Measurements from ENCODE around the gene NALF2.
A peak's percentile ranks its signal among the peaks of the same experiment; 100 is the strongest.

Gene NALF2

GRCh38 chrX:69503782-69504625, at the start of gene NALF2:
Gene NALF2 (plus strand): TSS chrX:69504326. CDS start chrX:69505283, 957 bp downstream.
- DNase-seq: peak; percentile 92

GRCh38 chrX:69457756-69458155, 46.4 kb upstream of the NALF2 start:
- no peak for DNase-seq

DNA sequence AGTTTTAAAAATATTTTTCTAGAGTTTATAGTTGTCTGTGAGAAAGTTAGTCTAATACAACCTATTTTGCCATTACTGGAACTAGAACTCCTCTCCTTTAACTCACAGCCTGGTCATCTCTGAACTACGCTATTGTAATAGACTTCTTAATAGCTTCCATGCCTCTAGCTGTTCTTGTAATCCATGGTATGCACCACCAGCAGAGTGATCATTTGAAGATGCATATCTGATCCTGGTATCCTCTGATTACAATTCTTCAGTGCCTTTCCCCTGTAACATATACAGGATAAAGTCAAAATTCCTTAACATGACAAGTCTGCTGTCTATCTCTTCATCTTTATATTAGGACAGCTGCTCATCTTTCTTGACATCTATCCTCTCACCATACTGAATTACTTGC, 37.6 kb upstream of the NALF2 start:
- no peak for DNase-seq

DNA sequence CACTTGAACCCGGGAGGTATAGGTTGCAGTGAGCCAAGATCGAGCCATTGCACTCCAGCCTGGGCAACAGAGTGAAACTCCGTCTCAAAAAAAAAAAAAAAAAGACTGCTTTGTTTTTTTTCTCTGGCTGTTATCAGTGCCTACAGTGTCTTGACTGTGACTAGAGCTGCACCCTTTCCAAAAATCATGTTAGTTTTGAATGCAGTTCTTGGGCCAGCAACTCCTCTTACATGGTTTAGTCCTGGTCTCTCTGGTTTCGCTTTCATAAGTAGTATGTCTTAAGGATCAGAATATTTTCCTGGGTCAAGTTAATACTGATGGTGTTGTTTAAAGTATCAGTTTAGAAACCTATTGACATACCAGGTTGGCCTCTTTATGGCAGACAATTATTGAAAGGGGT, 34.2 kb upstream of the NALF2 start:
- no peak for DNase-seq

- DNase-seq: peak; percentile 11
Observed at GRCh38 chrX:69489625-69490024, 14.5 kb upstream of the NALF2 start.

GRCh38 chrX:69493193-69493592, 10.9 kb upstream of the NALF2 start:
- peak; percentile 76 for DNase-seq

DNA sequence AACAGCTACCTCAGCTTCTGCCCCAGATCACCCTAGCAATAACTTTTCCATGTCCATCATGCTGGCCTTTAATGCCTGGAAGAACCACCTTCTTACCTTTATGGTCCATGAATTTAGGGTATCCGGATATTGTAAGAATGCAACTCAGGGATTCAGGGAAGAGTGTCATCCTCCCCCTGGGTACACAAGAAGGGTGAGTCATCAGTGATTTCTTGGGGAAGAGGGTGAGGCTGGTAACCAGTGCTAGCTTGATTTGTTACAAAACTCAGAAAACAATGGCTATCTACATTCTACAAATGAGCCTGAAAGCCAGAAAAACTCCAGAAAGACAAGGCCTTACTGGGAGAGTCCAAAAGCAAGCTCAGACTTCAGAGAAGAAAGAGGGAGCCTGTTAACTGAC, 10.4 kb upstream of the NALF2 start:
- no peak for DNase-seq

- no peak for DNase-seq
Observed at GRCh38 chrX:69496183-69496582, 7.9 kb upstream of the NALF2 start.

- DNase-seq: peak; percentile 70
Observed at GRCh38 chrX:69501429-69501828, 2.7 kb upstream of the NALF2 start.

DNA sequence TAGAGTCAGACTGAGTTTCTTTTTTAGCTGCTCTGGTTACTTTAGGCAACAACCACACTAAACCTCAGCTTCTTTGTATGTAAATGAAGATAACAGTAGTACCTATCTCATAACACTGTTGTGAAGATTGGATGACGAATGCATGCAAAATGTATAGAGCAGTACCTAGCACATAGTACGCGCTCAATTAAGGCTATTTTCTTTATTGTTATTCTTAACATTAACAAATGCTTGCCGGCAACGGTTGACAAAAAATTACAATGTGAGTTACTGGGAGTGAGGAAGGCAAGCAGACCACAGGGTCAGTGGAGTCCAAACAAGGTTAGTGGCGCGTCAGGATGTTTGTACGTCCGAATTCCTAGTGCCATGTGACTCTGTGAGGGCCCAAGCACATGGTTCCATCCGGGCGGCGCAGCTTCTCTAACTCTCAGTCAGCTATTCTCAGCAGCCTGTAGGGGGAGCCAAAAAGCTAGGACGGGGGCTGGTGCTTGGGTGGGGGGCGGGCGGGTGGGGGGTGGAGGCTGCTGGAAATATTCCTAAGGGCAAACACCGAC, 821 bp upstream of the NALF2 start:
- peak; percentile 93 for DNase-seq

GRCh38 chrX:69504626-69505612, 793 bp downstream of the NALF2 start:
- DNase-seq: peak; percentile 43

DNA sequence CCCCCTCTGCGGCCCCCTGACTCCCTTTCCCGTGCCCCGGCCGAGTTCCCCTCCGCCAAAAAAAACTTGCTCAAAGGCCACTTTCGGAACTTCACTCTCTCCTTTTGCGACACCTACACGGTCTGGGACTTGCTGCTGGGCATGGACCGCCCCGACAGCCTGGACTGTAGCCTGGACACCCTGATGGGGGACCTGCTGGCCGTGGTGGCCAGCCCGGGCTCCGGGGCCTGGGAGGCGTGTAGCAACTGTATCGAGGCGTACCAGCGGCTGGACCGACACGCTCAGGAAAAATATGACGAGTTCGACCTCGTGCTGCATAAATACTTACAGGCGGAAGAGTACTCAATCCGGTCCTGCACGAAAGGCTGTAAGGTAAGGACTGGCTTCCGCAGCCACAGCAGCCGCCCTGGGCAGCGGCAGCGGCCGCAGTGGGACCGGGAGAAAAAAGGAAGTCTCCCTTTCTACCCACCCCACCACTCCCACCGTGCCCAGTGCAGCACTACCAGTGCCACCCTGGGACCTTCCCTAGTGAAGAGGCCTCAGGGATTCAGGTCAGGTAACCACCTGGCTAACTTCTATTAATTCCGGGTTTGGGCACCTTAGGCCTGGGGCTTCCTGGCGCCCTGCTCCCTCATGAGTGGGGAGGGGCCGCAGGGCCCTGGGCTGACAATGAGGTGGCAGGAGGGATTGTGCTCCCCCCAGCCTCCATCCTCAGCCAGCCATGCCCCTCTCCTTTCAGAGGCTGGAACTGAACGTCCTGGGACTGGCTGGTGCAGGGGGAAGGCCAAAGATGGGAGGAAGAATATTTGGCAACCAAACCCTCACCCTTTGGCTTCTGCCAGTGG, 1.9 kb downstream of the NALF2 start:
- DNase-seq: peak; percentile 13

DNA sequence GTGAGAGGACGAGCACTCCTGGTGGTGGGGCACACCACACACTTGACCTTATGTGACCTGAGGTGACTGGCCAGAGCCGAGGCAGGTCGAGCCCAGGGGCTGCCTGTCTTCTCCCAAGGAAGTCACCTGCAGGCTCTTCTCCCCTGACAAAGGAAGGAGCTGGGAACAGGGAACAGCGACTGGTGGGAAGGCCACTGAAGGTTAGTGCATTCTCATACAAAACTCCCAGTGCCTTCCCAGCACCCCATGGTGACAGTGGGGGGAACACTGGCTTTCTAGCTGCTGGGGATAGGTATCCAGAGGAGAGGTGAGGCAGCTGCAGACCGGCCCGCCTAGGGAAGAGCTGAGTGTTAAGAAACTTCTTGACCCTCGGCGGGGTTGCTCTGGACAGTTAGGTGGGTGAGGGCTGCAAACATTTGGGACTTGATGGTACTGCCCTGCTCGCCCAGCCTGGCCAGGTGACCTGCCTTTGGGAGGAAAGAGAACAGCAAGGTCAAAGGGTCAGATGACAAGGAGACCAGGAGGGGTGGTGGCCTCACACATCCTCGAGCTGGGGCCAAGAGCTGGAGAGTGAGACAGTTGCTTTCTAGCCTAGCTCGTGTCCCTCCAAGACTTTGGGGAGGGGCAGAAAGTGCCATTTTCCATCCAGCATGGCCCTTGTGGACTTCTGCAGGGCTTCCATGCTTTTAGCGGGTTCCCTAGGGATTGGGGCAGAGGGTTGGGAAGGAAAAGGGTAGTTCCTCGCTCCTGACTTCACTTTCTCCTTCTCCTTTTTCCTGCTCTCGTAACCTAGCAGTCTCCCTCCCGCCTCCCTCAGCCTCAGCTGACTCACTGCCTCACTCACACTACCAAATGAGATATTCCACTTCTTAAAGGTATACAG, 2.7 kb downstream of the NALF2 start:
- no peak for DNase-seq

- no peak for DNase-seq
Observed at GRCh38 chrX:69507500-69507789, 3.3 kb downstream of the NALF2 start.

DNA sequence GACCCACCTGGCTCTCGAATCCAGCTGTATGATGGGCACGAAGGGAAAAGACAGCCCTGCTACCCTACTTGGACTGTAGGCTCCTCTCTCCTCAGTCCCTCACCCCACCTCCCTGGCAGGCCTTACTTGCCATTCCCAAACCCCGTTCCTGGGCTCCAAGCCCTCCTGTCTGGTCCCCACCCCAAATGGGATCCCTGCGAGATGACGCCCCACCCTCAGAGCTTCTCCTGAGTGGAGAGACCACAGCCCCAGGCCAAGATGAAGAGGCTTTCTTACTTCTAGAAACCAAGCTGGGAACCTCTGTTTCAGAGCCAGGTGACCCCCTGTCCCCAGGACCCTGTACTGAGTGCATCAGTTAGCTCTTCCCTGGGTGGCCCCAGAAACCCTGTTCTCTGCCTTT, 4.5 kb downstream of the NALF2 start:
- no peak for DNase-seq

GRCh38 chrX:69510137-69510715, 6.1 kb downstream of the NALF2 start:
- DNase-seq: no peak

GRCh38 chrX:69510914-69511513, 6.9 kb downstream of the NALF2 start:
- no peak for DNase-seq

GRCh38 chrX:69522052-69522451, 17.9 kb downstream of the NALF2 start:
- peak; percentile 70 for DNase-seq

- DNase-seq: no peak
Observed at GRCh38 chrX:69523314-69523713, 19.2 kb downstream of the NALF2 start.

DNA sequence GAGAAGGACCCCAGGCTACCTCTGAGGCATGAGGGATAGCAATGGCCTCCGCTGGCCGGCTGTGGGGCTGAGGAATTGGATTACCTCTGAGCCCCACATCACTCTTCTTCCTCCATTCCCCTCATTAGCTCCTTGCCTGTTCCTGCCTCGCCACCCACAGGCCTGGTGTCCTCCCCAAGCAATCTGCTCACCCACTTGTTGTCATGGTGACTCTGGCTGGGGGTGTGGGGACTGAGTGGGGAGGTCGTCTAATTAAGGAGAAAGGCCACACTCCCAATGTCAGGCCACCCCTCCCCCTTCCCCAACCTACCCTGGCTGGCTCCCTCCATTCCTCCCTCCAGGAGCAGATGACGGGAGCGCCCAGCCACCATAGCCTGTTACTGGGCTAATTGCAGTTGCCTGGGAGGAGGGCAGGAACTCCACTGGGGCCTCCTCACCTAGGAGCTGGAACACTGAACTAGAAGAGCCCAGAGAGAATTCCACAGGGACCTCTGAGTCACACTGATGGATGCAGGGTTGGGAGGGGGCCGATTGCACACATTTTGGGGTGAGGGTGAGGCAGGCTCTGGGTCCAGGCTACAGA, 20.7 kb downstream of the NALF2 start:
- DNase-seq: peak; percentile 15
